OCI-LY7 (cell line): ENCODE measurements around the gene ACCS.

Source experiments
- CTCF ChIP-seq: fragments of 200-600 bp; sonication (generic); conservative IDR thresholded peaks from 2 replicates; pipeline ENCODE4 v1.5.1; 2014; ENCODE audit warnings: mild to moderate bottlenecking, antibody characterized with exemption, low read length, moderate library complexity, mixed read lengths
- EZH2phosphoT487 ChIP-seq: fragments of 200-600 bp; sonication (generic); IDR thresholded peaks from 2 replicates; pipeline ENCODE4 v1.6.1; 2018; ENCODE audit warnings: low read depth, borderline replicate concordance, mild to moderate bottlenecking, mixed run types, antibody characterized with exemption, low read length, moderate library complexity, mixed read lengths

DNA sequence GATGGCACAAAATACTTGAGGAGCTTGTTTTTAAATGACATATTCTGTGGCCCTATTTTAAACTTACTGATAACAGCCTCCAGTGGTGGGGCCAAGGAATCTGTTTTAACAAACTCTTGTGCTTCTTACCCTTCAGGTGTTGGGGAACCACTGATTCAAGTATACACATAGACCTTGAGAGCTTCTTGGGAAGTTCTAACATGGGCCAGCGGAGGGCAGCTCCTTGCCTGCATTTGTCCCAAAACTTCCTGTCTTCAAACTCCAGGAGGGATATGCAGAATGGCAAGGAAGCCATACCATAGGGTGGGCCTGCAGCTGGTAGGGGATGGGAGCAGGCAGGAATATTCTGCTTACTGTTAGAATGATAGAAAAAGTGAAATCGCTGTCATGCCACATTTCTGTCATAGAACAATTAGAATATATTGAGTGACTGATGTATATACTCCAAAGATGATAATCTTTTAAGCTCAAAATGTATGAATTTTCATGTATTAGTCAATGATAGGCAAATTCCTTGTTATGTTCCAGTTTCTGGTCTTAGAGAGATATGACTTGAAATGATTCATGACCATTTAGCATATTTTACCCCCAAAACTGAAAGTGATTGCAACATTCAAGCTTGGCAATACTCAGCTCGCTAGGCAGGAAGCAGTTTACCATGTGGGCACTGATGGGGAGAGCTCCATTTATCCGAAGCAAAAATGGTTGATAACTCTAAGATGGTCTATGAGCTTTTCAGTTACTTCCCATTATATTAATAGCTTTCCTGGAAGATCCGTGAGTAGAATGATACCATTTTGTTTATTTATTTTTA lies 38.6 kb downstream of the ACCS start:
- TF ChIP-seq CTCF (no peak), EZH2phosphoT487 (no peak)
